ENCODE data around the gene RRM1. TPM values are rescaled to one million over a fixed set of nuclear protein-coding genes. Genes with fewer than 3 reads are reported as not detected.
"Not testable (repeated sequence)": the region's sequence is repeated elsewhere in the genome, so short reads cannot be mapped to it uniquely, and the experiment has no call there.

RRM1 gene
- total RNA-seq, 4 donors from 2014 or later = 13.8 to 23.8 (median 16.8) TPM

- in situ Hi-C loops (cut with MboI; ENCODE audit: low pct_ligation_motif_present in 1 of 4, low pct_unique_long_range_greater_than_20kb in 1 of 4, low sequenced_read_pairs in 3 of 4) (no loop called here), intact Hi-C loops (cut with DNase I; ENCODE audit: low total_unique reads) (no loop called here)
- no peaks in the 10 kb centered on the region for H3K27me3 ChIP-seq
- H3K9me3 ChIP-seq = no peaks in the 10 kb centered on the region
- WGBS, 2 donors (ENCODE audit: low coverage in 1 of 2) = 77 to 80% methylated on average over 3 of the region's 3 CpGs
- H3K4me1 ChIP-seq = no peaks in the 10 kb centered on the region
- peaks cover 0 to 43% (median 17%) of the 10 kb centered on the region in 4 donors for H3K36me3 ChIP-seq
- no peak overlapping the region for H3K4me3 ChIP-seq
- TF ChIP-seq POLR2AphosphoS5 (IDR thresholded peaks at IDR 0.05) = no peak
- TF ChIP-seq EP300 (IDR thresholded peaks at IDR 0.05; ENCODE audit: low read depth) = no peak
- no peak for TF ChIP-seq POLR2A (IDR thresholded peaks at IDR 0.05)
- TF ChIP-seq CTCF (IDR thresholded peaks at IDR 0.05) = no peak
- H3K27ac ChIP-seq = no peak overlapping the region
- DNase-seq = no peak
Observed at GRCh38 chr11:4118107-4118506, 23.5 kb downstream of the RRM1 start.

GRCh38 chr11:4123218-4123617 is 28.6 kb downstream of the RRM1 start:
- in situ Hi-C loops (cut with MboI; ENCODE audit: low pct_ligation_motif_present in 1 of 4, low pct_unique_long_range_greater_than_20kb in 1 of 4, low sequenced_read_pairs in 3 of 4) (no loop called here), intact Hi-C loops (cut with DNase I; ENCODE audit: low total_unique reads) (no loop called here)
- Histone ChIP-seq H3K4me1 (no peaks in the 10 kb centered on the region), H3K36me3 (peaks cover 0 to 64% (median 21%) of the 10 kb centered on the region in 4 donors), H3K9me3 (no peaks in the 10 kb centered on the region), H3K4me3 (no peak overlapping the region), H3K27me3 (no peaks in the 10 kb centered on the region), H3K27ac (no peak overlapping the region)
- WGBS, 2 donors (ENCODE audit: low coverage in 1 of 2) = 95 to 97% methylated on average over 3 to 4 of the region's 4 CpGs
- TF ChIP-seq EP300 (IDR thresholded peaks at IDR 0.05; ENCODE audit: low read depth) (no peak), POLR2AphosphoS5 (IDR thresholded peaks at IDR 0.05) (no peak), POLR2A (IDR thresholded peaks at IDR 0.05) (no peak), CTCF (IDR thresholded peaks at IDR 0.05) (no peak)
- no peak for DNase-seq

- no peak overlapping the region for H3K4me3 ChIP-seq
- H3K4me1 ChIP-seq = no peaks in the 10 kb centered on the region
- H3K27me3 ChIP-seq = no peaks in the 10 kb centered on the region
- in situ Hi-C loops (cut with MboI; ENCODE audit: low pct_ligation_motif_present in 1 of 4, low pct_unique_long_range_greater_than_20kb in 1 of 4, low sequenced_read_pairs in 3 of 4) = no loop called here
- intact Hi-C loops (cut with DNase I; ENCODE audit: low total_unique reads) = no loop called here
- no peak for DNase-seq
- WGBS, 2 donors (ENCODE audit: low coverage in 1 of 2) = 97 to 100% methylated on average over 5 to 6 of the region's 6 CpGs
- H3K9me3 ChIP-seq = no peaks in the 10 kb centered on the region
- H3K36me3 ChIP-seq = peaks cover 0 to 61% (median 20%) of the 10 kb centered on the region in 4 donors
- TF ChIP-seq POLR2AphosphoS5 (IDR thresholded peaks at IDR 0.05) (no peak), POLR2A (IDR thresholded peaks at IDR 0.05) (no peak), EP300 (IDR thresholded peaks at IDR 0.05; ENCODE audit: low read depth) (no peak), CTCF (IDR thresholded peaks at IDR 0.05) (no peak)
- H3K27ac ChIP-seq = no peak overlapping the region
Observed at GRCh38 chr11:4125141-4125540, 30.5 kb downstream of the RRM1 start.

- Histone ChIP-seq H3K9me3 (no peaks in the 10 kb centered on the region), H3K36me3 (peaks cover 0 to 56% (median 14%) of the 10 kb centered on the region in 4 donors), H3K27me3 (no peaks in the 10 kb centered on the region), H3K4me3 (no peak overlapping the region), H3K4me1 (no peaks in the 10 kb centered on the region), H3K27ac (no peak overlapping the region)
- TF ChIP-seq EP300 (IDR thresholded peaks at IDR 0.05; ENCODE audit: low read depth) (no peak), POLR2AphosphoS5 (IDR thresholded peaks at IDR 0.05) (no peak), POLR2A (IDR thresholded peaks at IDR 0.05) (no peak), CTCF (IDR thresholded peaks at IDR 0.05) (no peak)
- WGBS, 2 donors (ENCODE audit: low coverage in 1 of 2) = 40 to 71% methylated on average over 1 of the region's 1 CpG
- in situ Hi-C loops (cut with MboI; ENCODE audit: low pct_ligation_motif_present in 1 of 4, low pct_unique_long_range_greater_than_20kb in 1 of 4, low sequenced_read_pairs in 3 of 4) = no loop called here
- intact Hi-C loops (cut with DNase I; ENCODE audit: low total_unique reads) = no loop called here
- no peak for DNase-seq
Observed at GRCh38 chr11:4127357-4127756, 32.8 kb downstream of the RRM1 start.

- intact Hi-C loops (cut with DNase I; ENCODE audit: low total_unique reads); DNase-seq; in situ Hi-C loops (cut with MboI; ENCODE audit: low pct_ligation_motif_present in 1 of 4, low pct_unique_long_range_greater_than_20kb in 1 of 4, low sequenced_read_pairs in 3 of 4); H3K9me3 ChIP-seq; H3K4me1 ChIP-seq; H3K4me3 ChIP-seq; H3K27me3 ChIP-seq; H3K27ac ChIP-seq: not testable (repeated sequence)
- 87 to 90% methylated on average over 3 to 4 of the region's 4 CpGs for WGBS, 2 donors (ENCODE audit: low coverage in 1 of 2)
- H3K36me3 ChIP-seq = peaks cover 0 to 35% (median 9%) of the 10 kb centered on the region in 4 donors
Observed at GRCh38 chr11:4130219-4130618, 35.6 kb downstream of the RRM1 start.
